Endothelial cell of umbilical vein (primary cell): ENCODE data around the gene RELCH. TPM values are rescaled to one million over a fixed set of nuclear protein-coding genes. Genes with fewer than 3 reads are reported as not detected.

Experiments used
- BruUV-seq: library from RNA; stranded (reverse); fragments of 400-500 nt; replicated peaks from 2 replicates; lab custom pipeline; 2021; lab: Mats Ljungman, UMichigan
- CTCF ChIA-PET: fragments of 300-600, 350-600 bp; sonication (Branson Sonifier 250); formaldehyde crosslinking; loops from one replicate; lab custom pipeline; 2021; ENCODE audit warnings: antibody characterized with exemption, inconsistent platforms; lab: Charles Lee
- POLR2A ChIA-PET: fragments of 300-600, 350-600 bp; sonication (Branson Sonifier 250); formaldehyde crosslinking; loops from one replicate; lab custom pipeline; 2021; ENCODE audit warnings: antibody characterized with exemption, inconsistent platforms; lab: Charles Lee
- DNase-seq: peaks from one replicate; pipeline ENCODE4 v3.0.0-alpha.2; 2011; ENCODE audit warnings: low read depth, low spot score
- FAIRE-seq: peaks from 2 replicates; lab custom pipeline; 2011; peaks lifted over from hg19 to GRCh38; lab: Jason Lieb, UNC
- H2AFZ ChIP-seq: 2 replicates; pipeline ENCODE4 v1.6.0; 2012; ENCODE audit warnings: low read depth, low read length, control low read depth, inconsistent platforms
- H3K27ac ChIP-seq: 2 replicates; pipeline ENCODE4 v1.5.1; 2011; ENCODE audit warnings: low read depth, mild to moderate bottlenecking, control low read depth, low read length, moderate library complexity; ENCODE audit not compliant: insufficient read depth
- H3K27me3 ChIP-seq, 2 experiments: 2 replicates each; pipeline versions ENCODE4 v1.6.0 to v1.6.1; 2011; ENCODE audit warnings: low read length in 2 of 2, mixed read lengths in 1 of 2; ENCODE audit not compliant: control insufficient read depth in 2 of 2, insufficient read depth in 2 of 2
- H3K36me3 ChIP-seq, 2 experiments: 2 replicates in 1 of 2; 3 replicates in 1 of 2; pipeline ENCODE4 v1.5.1; 2011; ENCODE audit warnings: low read length in 2 of 2, mild to moderate bottlenecking in 1 of 2, moderate library complexity in 1 of 2; ENCODE audit not compliant: control insufficient read depth in 2 of 2, insufficient read depth in 2 of 2; ENCODE audit errors: extremely low read depth in 1 of 2
- H3K4me1 ChIP-seq: 3 replicates; pipeline ENCODE4 v1.5.1; 2011; ENCODE audit warnings: mild to moderate bottlenecking, low read length; ENCODE audit not compliant: control insufficient read depth, insufficient read depth; ENCODE audit errors: extremely low read depth
- H3K4me2 ChIP-seq: 2 replicates; pipeline ENCODE4 v1.6.1; 2011; ENCODE audit warnings: low read length, control low read depth, mixed read lengths; ENCODE audit not compliant: insufficient read depth
- H3K4me3 ChIP-seq, 3 experiments: fragments of 200-600 bp in 1 of 3; sonication (generic), shearing (Covaris generic) in 1 of 3; replicated peaks in 1 of 3; 2 replicates each; pipeline ENCODE4 v1.5.1; 2011 to 2016; ENCODE audit warnings: control low read depth in 3 of 3, low read length in 3 of 3, mild to moderate bottlenecking in 2 of 3, inconsistent platforms in 1 of 3, low read depth in 1 of 3, moderate library complexity in 1 of 3; ENCODE audit not compliant: insufficient read depth in 1 of 3
- H3K79me2 ChIP-seq: 2 replicates; pipeline ENCODE4 v1.6.0; 2012; ENCODE audit warnings: low read length, inconsistent platforms; ENCODE audit not compliant: control insufficient read depth, insufficient read depth
- H3K9ac ChIP-seq: replicated peaks from 2 replicates; pipeline ENCODE3; 2011; ENCODE audit warnings: low read length, control low read depth; ENCODE audit not compliant: insufficient read depth; ENCODE audit errors: extremely low read depth
- H3K9me1 ChIP-seq: replicated peaks from 3 replicates; pipeline ENCODE4 v1.6.0; 2011; ENCODE audit warnings: mild to moderate bottlenecking, low read length; ENCODE audit not compliant: control insufficient read depth, insufficient read depth; ENCODE audit errors: extremely low read depth
- H3K9me3 ChIP-seq: replicated peaks from 2 replicates; pipeline ENCODE4 v1.5.1; 2012; ENCODE audit warnings: low read length, inconsistent platforms; ENCODE audit not compliant: control insufficient read depth, insufficient read depth
- H4K20me1 ChIP-seq: replicated peaks from 2 replicates; pipeline ENCODE3; 2011; ENCODE audit warnings: mild to moderate bottlenecking, low read length; ENCODE audit not compliant: control insufficient read depth, insufficient read depth; ENCODE audit errors: extremely low read depth
- CTCF ChIP-seq, 2 donors: IDR thresholded peaks; 1 replicate in 1 of 2; 2 replicates in 1 of 2; pipeline ENCODE4 v1.5.1; 2011; ENCODE audit warnings: low read length in 2 of 2, mild to moderate bottlenecking in 2 of 2, moderate library complexity in 2 of 2, control low read depth in 1 of 2, inconsistent platforms in 1 of 2, low read depth in 1 of 2; ENCODE audit not compliant: insufficient read depth in 1 of 2; ENCODE audit errors: extremely low read depth in 1 of 2
- EZH2 ChIP-seq: IDR thresholded peaks from 2 replicates; pipeline ENCODE4 v1.6.1; 2012; ENCODE audit warnings: borderline replicate concordance, low read depth, mild to moderate bottlenecking, moderate library complexity, low read length, inconsistent platforms; ENCODE audit not compliant: severe bottlenecking
- GATA2 ChIP-seq: IDR thresholded peaks from 2 replicates; pipeline ENCODE4 v1.7.0; 2011; ENCODE audit warnings: low read depth, mild to moderate bottlenecking, moderate library complexity, mixed read lengths, low read length; ENCODE audit not compliant: insufficient read length, insufficient read depth
- JUN ChIP-seq: IDR thresholded peaks from 2 replicates; pipeline ENCODE4 v1.6.1; 2011; ENCODE audit warnings: borderline replicate concordance, low read depth; ENCODE audit not compliant: insufficient read length, insufficient read depth
- MAX ChIP-seq: IDR thresholded peaks from 2 replicates; pipeline ENCODE4 v1.6.1; 2011; ENCODE audit not compliant: insufficient read depth, insufficient read length
- POLR2AphosphoS5 ChIP-seq: IDR thresholded peaks from 2 replicates; pipeline ENCODE4 v1.6.1; 2012; ENCODE audit warnings: low read depth, mild to moderate bottlenecking, control low read depth, low read length, moderate library complexity; ENCODE audit not compliant: insufficient read depth
- dilution Hi-C: fragments of 300-500 bp; cut with MboI; formaldehyde crosslinking; loops from one replicate; pipeline ENCODE4 v1.15.0; 2019; ENCODE audit warnings: low sequenced_read_pairs; ENCODE audit not compliant: extremely low pct_ligation_motif_present
- intact Hi-C: fragments of 100-400 bp; cut with micrococcal nuclease; formaldehyde crosslinking; loops from one replicate; pipeline ENCODE4 v1.10.0; 2022
- polyA plus RNA-seq, 4 experiments: library from polyadenylated mRNA; depleted of rRNA in 3 of 4; stranded (reverse) in 3 of 4; unstranded in 1 of 4; fragments of >200 nt; gene quantifications; 2 replicates each; pipeline versions ENCODE4 v1.2.1 to v1.2.3, GENCODE V29; 2011 to 2012; ENCODE audit warnings: missing spikeins in 1 of 4
- total RNA-seq: library from RNA; stranded (reverse); gene quantifications from 2 replicates; pipeline ENCODE4 v1.2.3, GENCODE V29; 2021

The RELCH gene
- total and polyA plus RNA-seq, 2 donors (not counting 3 experiments of a cell fraction or from before 2014, with no cell fraction given) = 6.6 to 25.2 TPM

GRCh38 chr18:62300359-62300963 is 113.4 kb downstream of the RELCH start:
- POLR2A ChIA-PET = no interaction called here

More at GRCh38 chr18:62300359-62300963, 113.4 kb downstream of the RELCH start:
- no peaks in the 10 kb centered on the region for H4K20me1 ChIP-seq
- H3K27ac ChIP-seq = no peak overlapping the region
- intact Hi-C loops (no loop called here), dilution Hi-C loops (no loop called here)
- no peaks in the 10 kb centered on the region for H3K79me2 ChIP-seq
- H3K4me2 ChIP-seq = no peak overlapping the region
- no peak overlapping the region for H3K9ac ChIP-seq
- no peaks in the 10 kb centered on the region for H3K9me1 ChIP-seq
- no peaks in the 10 kb centered on the region for H3K36me3 ChIP-seq
- no peak for FAIRE-seq
- no peak for DNase-seq
- no TSS peak for BruUV-seq
- H3K27me3 ChIP-seq = no peaks in the 10 kb centered on the region
- H3K4me1 ChIP-seq = no peaks in the 10 kb centered on the region
- no peaks in the 10 kb centered on the region for H3K9me3 ChIP-seq
- H2AFZ ChIP-seq = no peak overlapping the region
- TF ChIP-seq CTCF (IDR thresholded peaks at IDR 0.05; ENCODE audit: extremely low read depth in 1 of 2, insufficient read depth in 1 of 2, low read depth in 1 of 2, low read length in 2 of 2) (no peak), EZH2 (no peak), MAX (no peak), POLR2AphosphoS5 (no peak), JUN (no peak), GATA2 (no peak)
- H3K4me3 ChIP-seq = no peak overlapping the region
- CTCF ChIA-PET = interaction anchor here (1.0 to 1.6 kb wide), 2 partner anchors 9 to 16 kb away, joined by 3 to 5 read pairs; no protein-coding TSS in a partner anchor
